Stimulated activated CD4-positive, alpha-beta T cell treated with anti-CD3 and anti-CD28 coated beads, Interleukin-12 subunit alpha, Interleukin-12 subunit beta, amount 100 ng/mL, for 4 hours (primary cell): ENCODE results near the gene CDKN2D.
"Not testable (repeated sequence)": the region's sequence is repeated elsewhere in the genome, so short reads cannot be mapped to it uniquely, and the experiment has no call there.

Experiments used
- DNase-seq: peaks from one replicate; pipeline ENCODE4 v3.0.0-alpha.2; 2020

CDKN2D gene

GRCh38 chr19:10580979-10581631, 12.3 kb upstream of the CDKN2D start:
- peak; percentile 89 for DNase-seq

DNA sequence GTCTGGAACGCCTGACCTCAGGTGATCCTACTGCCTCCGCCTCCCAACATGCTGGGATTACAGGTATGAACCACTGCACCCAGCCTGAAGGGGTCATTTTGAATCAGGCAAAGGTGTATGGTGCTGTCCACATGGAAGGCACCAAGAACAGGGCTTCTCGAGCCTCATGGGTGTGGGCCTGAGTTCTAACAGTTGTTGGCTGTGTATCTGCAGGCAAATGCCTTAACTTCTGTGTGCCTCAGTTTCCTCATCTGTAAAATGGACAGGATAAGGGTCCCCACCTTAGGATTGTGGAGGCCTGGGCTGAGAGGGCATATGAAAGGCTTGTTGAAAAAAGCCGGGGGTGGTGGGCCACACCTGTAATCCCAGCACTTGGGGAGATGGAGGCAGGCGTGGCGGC, 9.2 kb upstream of the CDKN2D start:
- DNase-seq, result no peak

GRCh38 chr19:10575011-10575716, 6.4 kb upstream of the CDKN2D start:
- DNase-seq, result no peak

GRCh38 chr19:10574462-10574861, 5.7 kb upstream of the CDKN2D start:
- no peak for DNase-seq

DNA sequence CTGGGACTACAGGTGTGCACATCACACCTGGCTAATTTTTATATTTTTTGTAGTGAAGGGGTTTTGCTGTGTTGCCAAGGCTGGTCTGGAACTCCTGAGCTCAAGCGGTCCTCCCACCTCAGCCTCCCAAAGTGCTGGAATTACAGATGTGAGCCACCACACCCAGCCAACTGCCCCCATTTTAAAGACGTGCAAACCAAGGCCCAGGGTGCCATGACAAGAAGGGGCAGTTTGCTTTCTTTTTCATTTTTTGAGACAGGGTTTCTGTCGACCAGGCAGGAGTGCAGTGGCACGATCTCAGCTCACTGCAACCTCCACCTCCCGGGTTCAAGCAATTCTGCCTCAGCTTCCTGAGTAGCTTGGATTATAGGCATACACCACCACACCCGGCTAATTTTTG, 5.0 kb upstream of the CDKN2D start:
- DNase-seq, result not testable (repeated sequence)

- peak; percentile 37 for DNase-seq
These were observed 535 bp downstream of the CDKN2D start for GRCh38 chr19:10568062-10568825.

DNA sequence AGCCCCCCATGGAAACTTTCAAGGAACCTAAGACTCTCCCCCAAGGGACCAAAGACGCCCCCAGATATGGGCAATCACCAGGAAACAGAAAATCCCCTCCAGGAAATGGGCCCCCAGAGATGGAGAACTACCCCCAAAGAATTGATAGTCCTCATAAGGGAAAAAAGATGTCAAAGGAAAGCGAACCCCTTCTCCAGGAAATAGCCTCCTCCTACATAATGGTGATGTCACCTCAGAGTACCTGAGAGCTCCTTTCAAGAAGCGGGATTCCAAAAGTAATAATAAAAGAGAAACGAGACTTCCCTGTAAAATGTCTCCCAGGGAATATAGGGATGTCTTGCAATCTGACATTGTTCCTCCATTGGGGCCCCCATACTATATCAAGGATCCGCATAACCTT, 1.1 kb downstream of the CDKN2D start:
- no peak for DNase-seq

- no peak for DNase-seq
These were observed 1.9 kb downstream of the CDKN2D start for GRCh38 chr19:10566658-10567410.

GRCh38 chr19:10566408-10566657, 2.4 kb downstream of the CDKN2D start:
- no peak for DNase-seq

DNA sequence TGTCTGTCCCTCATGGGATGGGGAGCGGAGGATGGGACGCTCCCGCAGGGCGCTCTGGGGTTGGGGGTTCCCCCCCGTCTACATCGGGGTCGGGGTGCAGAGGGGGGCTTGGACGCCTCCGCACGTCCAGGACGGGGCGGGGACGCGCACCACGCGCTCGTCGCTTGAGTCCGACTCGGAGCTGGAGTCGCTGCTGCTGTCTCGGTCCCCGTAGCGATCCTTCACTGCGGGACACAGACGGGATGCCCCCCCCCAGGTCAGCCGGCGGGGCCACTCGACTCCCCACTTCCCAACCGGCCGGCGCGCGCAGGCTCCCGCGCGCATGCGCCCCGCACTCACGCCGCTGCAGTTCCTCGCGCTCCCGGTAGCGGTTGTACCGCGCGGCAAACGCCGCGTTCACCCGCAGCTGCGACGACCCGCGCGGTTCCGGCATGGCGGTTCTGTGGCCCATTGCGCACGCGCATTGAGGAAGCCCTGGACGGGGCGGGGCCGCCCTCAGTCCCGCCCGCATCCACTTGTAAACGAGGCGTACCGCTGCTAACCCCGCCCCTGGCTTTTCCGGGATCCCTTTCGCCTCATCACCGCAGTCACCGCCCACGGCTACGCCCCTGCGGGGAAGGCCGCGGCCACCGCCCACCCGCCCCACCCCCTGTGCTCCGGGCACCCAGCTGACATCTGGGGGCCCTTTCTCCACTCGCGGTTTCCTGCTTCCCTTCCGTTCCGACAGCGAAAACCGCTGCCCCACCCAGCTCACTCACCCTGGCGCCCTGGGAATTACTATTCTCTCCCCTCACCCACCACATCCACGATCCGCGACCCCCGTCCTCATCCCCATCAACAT, 3.0 kb downstream of the CDKN2D start, which contains the start of gene KRI1:
KRI1 (minus strand) TSS at position 444 of the 841 bp plus-strand sequence; CDS start at position 433, 11 bp downstream.
- peak; percentile 98 for DNase-seq

GRCh38 chr19:10565028-10565566, 3.7 kb downstream of the CDKN2D start:
- DNase-seq, result peak; percentile 54

GRCh38 chr19:10562609-10563008, 6.2 kb downstream of the CDKN2D start:
- DNase-seq, result no peak

DNA sequence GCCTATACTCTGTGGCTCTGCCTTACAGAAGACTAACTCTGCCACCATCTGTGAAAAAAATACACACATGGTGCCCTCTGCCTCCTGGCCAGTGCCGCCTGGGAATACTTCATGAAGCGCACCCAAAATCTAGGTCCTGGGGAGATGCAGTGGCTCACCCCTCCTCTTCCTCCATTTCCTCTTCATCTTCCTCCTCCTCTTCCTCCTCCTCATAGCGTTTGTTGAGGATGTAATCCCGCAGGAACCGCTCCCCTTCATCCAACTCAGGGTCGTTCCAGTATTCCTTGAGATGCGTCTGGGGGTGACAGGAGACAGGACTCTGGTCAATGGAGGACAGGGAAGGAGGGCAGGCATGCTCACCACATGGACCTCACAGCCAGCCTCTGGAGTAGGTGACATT, 8.6 kb downstream of the CDKN2D start:
- no peak for DNase-seq

DNA sequence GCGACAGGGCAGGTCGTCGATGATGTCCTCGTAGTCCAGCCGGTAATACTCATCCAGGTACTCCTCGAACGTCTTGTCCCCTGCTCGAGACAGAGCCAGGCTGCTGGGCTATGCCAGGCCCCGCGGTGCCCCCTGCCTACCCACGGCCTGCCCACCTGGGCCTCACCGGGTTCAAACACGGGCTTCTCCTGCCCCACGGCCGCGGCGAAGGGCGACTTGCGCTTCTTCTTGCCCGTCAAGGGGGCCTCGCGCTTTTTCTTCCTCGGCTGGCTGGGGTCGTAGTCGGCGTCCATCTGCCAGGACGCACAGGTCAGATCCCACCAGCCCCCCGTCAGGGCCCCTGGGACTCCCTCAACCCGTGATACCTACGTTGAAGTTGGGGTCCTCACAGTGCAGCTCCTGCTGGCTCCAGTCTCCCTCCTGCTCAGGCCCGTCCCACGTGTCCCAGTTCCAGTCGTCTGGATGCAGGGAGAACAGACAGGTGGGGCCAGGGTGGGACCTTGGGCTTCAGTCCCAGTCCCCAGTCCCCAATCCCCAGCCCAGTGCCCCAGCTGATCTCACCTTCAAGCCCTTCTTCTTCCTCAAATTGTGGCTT, 11.1 kb downstream of the CDKN2D start:
- DNase-seq, result no peak

- DNase-seq, result no peak
These were observed 13.2 kb downstream of the CDKN2D start for GRCh38 chr19:10555610-10555973.

- DNase-seq, result no peak
These were observed 13.8 kb downstream of the CDKN2D start for GRCh38 chr19:10554760-10555609.

DNA sequence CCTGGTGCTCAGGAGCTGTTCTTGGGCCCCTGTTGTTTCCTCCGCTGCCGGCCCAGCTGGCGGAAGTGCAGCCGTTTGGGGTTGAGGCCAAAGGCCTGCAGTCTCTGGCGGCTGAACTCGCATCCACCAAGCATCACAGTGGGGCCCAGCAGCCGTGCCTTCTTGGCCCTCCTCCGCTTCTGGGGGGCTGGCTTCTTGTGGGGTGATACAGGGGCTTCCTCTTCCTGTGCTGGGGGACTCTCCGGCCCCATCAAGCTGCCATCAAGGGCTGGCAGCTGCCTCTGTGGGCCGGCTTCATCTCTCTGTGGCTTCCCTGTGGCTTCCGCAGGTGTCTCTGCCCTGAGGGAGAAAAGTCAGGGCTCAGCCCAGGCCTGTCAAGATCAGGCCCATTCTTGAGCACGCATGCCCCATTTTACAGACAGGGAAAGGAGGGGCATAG, 14.8 kb downstream of the CDKN2D start:
- DNase-seq, result no peak

GRCh38 chr19:10553087-10553667, 15.6 kb downstream of the CDKN2D start:
- no peak for DNase-seq

GRCh38 chr19:10552510-10553053, 16.2 kb downstream of the CDKN2D start:
- DNase-seq, result no peak

DNA sequence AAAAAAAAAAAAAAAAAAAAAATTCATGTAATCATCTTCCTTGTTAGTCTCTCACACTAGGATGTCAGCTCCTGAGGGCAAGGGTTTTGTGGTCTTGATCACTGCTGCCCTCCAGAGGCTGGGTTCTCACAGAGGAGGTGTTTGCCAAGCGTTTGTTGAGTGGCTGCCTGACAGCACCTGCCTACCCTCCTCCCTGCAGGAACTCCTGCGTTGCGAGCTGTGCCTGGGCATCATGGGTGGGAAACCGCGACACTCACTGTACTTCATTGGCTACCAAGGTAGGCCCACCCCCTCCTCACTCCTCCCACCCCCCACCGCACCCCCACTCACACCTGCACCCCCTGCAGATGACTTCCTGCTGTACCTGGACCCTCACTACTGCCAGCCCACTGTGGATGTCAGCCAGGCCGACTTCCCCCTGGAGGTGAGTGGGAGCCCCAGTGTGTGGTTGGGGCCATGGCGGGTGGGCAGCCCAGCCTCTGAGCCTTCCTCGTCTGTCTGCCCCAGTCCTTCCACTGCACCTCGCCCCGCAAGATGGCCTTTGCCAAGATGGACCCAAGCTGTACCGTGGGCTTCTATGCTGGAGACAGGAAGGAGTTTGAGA, 17.0 kb downstream of the CDKN2D start:
- peak; percentile 38 for DNase-seq
